Gastrocnemius medialis (tissue), 4 donors: ENCODE results near the gene UBE2J1. TPM values are rescaled to one million over a fixed set of nuclear protein-coding genes. Genes with fewer than 3 reads are reported as not detected.

Experiments
- ATAC-seq, 2 donors: fragments of 150-250 bp; one replicate each; pipeline ENCODE4 v1.9.1; 2016
- DNase-seq, 2 donors: peaks; one replicate each; pipeline ENCODE4 v3.0.0-alpha.2; 2019
- H3K27ac ChIP-seq, 4 donors: fragments of 200-600 bp; sonication (generic); 1 replicate in 1 of 4; 2 replicates in 3 of 4; pipeline ENCODE4 v1.5.1; 2016 to 2018; ENCODE audit warnings: mild to moderate bottlenecking in 2 of 4, moderate library complexity in 1 of 4
- H3K27me3 ChIP-seq, 3 donors: fragments of 200-600 bp; sonication (generic) in 2 of 3; 1 replicate in 1 of 3; 2 replicates in 2 of 3; pipeline versions ENCODE4 v1.5.1 to v1.6.0; 2016 to 2019; ENCODE audit warnings: mild to moderate bottlenecking in 1 of 3, moderate library complexity in 1 of 3
- H3K36me3 ChIP-seq, 2 donors: fragments of 200-600 bp; sonication (generic) in 1 of 2; one replicate each; pipeline ENCODE4 v1.5.1; 2017 to 2018
- H3K4me1 ChIP-seq, 2 donors: fragments of 200-600 bp; sonication (generic) in 1 of 2; one replicate each; pipeline ENCODE4 v1.5.1; 2016 to 2017; ENCODE audit warnings: mild to moderate bottlenecking in 2 of 2
- H3K4me3 ChIP-seq, 4 donors: fragments of 200-600 bp; sonication (generic) in 3 of 4; 1 replicate in 1 of 4; 2 replicates in 3 of 4; pipeline ENCODE4 v1.5.1; 2016 to 2019; ENCODE audit warnings: mild to moderate bottlenecking in 2 of 4
- H3K9me3 ChIP-seq, 3 donors: fragments of 200-600 bp; sonication (generic) in 2 of 3; 1 replicate in 1 of 3; 2 replicates in 2 of 3; pipeline ENCODE4 v1.5.1; 2016 to 2019
- CTCF ChIP-seq, 5 experiments: fragments of 450-650 bp in 3 of 5; fragments of 200-600 bp in 2 of 5; sonication (generic) in 2 of 5; IDR thresholded peaks in 4 of 5; conservative IDR thresholded peaks in 1 of 5; 1 replicate in 4 of 5; 2 replicates in 1 of 5; pipeline ENCODE4 v1.5.1; 2016 to 2019; ENCODE audit warnings: antibody characterized with exemption in 5 of 5, mild to moderate bottlenecking in 3 of 5, moderate library complexity in 3 of 5
- POLR2A ChIP-seq, 2 donors: fragments of 450-650 bp; IDR thresholded peaks; one replicate each; pipeline ENCODE4 v1.6.1; 2017; ENCODE audit warnings: antibody characterized with exemption in 2 of 2, mild to moderate bottlenecking in 2 of 2, moderate library complexity in 2 of 2
- in situ Hi-C, 4 donors: fragments of 200-750 bp; cut with MboI; loops; one replicate each; pipeline versions ENCODE4 v1.15.0 to v1.8.0; 2017; ENCODE audit warnings: low sequenced_read_pairs in 4 of 4
- intact Hi-C: fragments of 100-400 bp; cut with DNase I; formaldehyde crosslinking; loops from one replicate; pipeline ENCODE4 v1.15.1; 2023; ENCODE audit warnings: low total_unique reads
- total RNA-seq, 4 donors: library from RNA; depleted of rRNA; stranded (reverse); fragments of >200 nt; gene quantifications; one replicate each; pipeline versions ENCODE4 v1.1.0 to v1.2.3, GENCODE V29; 2016

UBE2J1 gene
- total RNA-seq, 4 donors from 2014 or later: 10.5 to 15.1 (median 14.6) TPM

DNA sequence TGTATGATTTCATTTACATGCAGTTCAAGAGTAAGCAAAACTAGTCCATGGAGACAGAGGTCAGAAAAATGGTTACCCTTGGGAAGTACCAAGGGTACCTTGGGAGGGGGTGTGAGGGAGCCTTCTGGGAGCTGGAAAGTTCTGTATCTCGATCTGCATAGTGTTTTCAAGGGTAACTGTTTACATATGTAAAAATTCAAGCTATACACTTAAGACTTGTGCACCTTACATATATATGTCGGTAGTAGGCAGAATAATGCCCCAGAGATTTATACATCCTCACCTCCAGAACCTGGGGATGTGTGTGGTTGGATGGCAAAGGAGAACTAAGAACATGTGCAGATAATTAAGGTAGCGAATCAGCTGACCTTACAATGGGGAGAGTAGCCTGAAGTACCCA is 68.4 kb downstream of the UBE2J1 start:
- DNase-seq: no peak
- Histone ChIP-seq H3K4me1 (no peaks in the 10 kb centered on the region), H3K27me3 (no peaks in the 10 kb centered on the region), H3K36me3 (no peaks in the 10 kb centered on the region), H3K9me3 (no peaks in the 10 kb centered on the region), H3K27ac (no peak overlapping the region), H3K4me3 (no peak overlapping the region)
- intact Hi-C loops (no loop called here), in situ Hi-C loops (no loop called here)
- no peak for ATAC-seq
- no peak for TF ChIP-seq POLR2A (IDR thresholded peaks at IDR 0.05)
- TF ChIP-seq CTCF (IDR thresholded peaks at IDR 0.05 in 4 of 5, conservative IDR thresholded peaks at IDR 0.05 in 1 of 5): no peak

DNA sequence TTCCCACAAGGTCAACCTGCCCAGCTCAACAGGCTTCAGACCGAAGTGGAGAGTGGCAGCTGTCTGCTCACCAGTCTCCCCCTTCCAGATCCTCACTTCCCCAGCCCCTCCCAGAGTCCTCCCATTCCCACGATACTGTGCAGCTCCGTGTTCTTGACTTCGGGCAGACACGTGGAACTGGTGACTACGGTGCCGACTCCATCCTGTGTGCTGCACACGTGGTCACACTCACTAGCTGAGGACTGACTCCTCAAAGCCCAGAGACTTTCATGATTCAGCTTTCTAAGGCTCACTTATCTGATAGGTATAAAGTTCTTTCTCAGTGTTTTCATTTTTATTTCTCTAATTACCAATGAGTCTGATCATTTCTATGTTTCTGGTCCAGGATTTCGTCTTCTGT is 69.8 kb downstream of the UBE2J1 start:
- intact Hi-C loops: no loop called here
- in situ Hi-C loops: no loop called here
- Histone ChIP-seq H3K9me3 (no peaks in the 10 kb centered on the region), H3K27me3 (no peaks in the 10 kb centered on the region), H3K4me3 (no peak overlapping the region), H3K36me3 (no peaks in the 10 kb centered on the region), H3K4me1 (no peaks in the 10 kb centered on the region), H3K27ac (no peak overlapping the region)
- ATAC-seq: no peak
- TF ChIP-seq POLR2A (IDR thresholded peaks at IDR 0.05) (no peak), CTCF (IDR thresholded peaks at IDR 0.05 in 4 of 5, conservative IDR thresholded peaks at IDR 0.05 in 1 of 5) (no peak)
- no peak for DNase-seq

DNA sequence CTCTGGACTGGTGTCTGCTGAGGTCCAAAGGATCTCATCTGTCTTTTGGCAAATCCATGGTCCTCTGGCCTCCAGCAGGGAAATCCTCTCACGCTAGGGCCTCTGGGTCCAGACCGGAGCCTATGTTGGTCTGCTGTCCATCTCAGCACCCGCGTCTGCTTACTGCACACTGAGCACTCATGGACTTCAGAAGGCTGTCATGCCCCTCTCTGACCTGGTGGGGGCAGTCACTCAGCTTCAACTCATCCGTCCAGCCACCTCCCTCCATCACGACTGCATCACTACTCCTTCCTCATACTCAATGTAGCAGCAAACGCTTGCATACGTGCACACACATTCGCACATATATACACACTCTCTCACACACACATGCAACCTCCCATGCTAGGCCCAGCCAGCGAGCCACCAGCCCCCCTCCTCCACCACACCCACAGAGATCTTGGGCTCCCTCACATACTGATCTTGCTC is 70.7 kb downstream of the UBE2J1 start:
- Histone ChIP-seq H3K9me3 (no peaks in the 10 kb centered on the region), H3K27ac (no peak overlapping the region), H3K4me1 (no peaks in the 10 kb centered on the region), H3K36me3 (no peaks in the 10 kb centered on the region), H3K27me3 (no peaks in the 10 kb centered on the region), H3K4me3 (no peak overlapping the region)
- in situ Hi-C loops (no loop called here), intact Hi-C loops (no loop called here)
- no peak for TF ChIP-seq CTCF (IDR thresholded peaks at IDR 0.05 in 4 of 5, conservative IDR thresholded peaks at IDR 0.05 in 1 of 5)
- TF ChIP-seq POLR2A (IDR thresholded peaks at IDR 0.05): no peak
- ATAC-seq (no peak), DNase-seq (no peak)

GRCh38 chr6:89278956-89279355 is 73.6 kb downstream of the UBE2J1 start:
- intact Hi-C loops: no loop called here
- in situ Hi-C loops: no loop called here
- no peak for DNase-seq
- no peak overlapping the region for H3K27ac ChIP-seq
- TF ChIP-seq POLR2A (IDR thresholded peaks at IDR 0.05) (no peak), CTCF (IDR thresholded peaks at IDR 0.05 in 4 of 5, conservative IDR thresholded peaks at IDR 0.05 in 1 of 5) (no peak)
- no peaks in the 10 kb centered on the region for H3K36me3 ChIP-seq
- no peaks in the 10 kb centered on the region for H3K27me3 ChIP-seq
- no peak for ATAC-seq
- no peak overlapping the region for H3K4me3 ChIP-seq
- H3K4me1 ChIP-seq: no peaks in the 10 kb centered on the region
- no peaks in the 10 kb centered on the region for H3K9me3 ChIP-seq

Other genes starting within 250 kb of the UBE2J1 start
- gene SRSF12, start 234.7 kb downstream of the UBE2J1 start, total RNA-seq: under 1 TPM in 2 of 4 donors, not detected in 2; 0.31 to 0.33 TPM
- 10 to 100 TPM; 18.1 to 54.6 (median 26.3) TPM for gene PM20D2, start 206.7 kb downstream of the UBE2J1 start, total RNA-seq
- under 1 TPM in 2 of 4 donors, not detected in 2; 0.20 to 0.25 TPM for gene GABRR1, start 135.4 kb downstream of the UBE2J1 start, total RNA-seq
- gene GABRR2, start 37.4 kb downstream of the UBE2J1 start, total RNA-seq: under 1 TPM in 2 of 4 donors, not detected in 2; 0.24 to 0.71 TPM
- gene RRAGD, start 59.6 kb upstream of the UBE2J1 start, total RNA-seq: 100 to 1,000 TPM in 2 of 4 donors, 10 to 100 TPM in 2; 53.6 to 173 (median 106) TPM
- 1 to 10 TPM; 1.6 to 6.8 (median 2.9) TPM for gene ANKRD6, start 80.4 kb upstream of the UBE2J1 start, total RNA-seq